ENCODE measurements around the gene KLHDC7A.

The KLHDC7A gene

DNA sequence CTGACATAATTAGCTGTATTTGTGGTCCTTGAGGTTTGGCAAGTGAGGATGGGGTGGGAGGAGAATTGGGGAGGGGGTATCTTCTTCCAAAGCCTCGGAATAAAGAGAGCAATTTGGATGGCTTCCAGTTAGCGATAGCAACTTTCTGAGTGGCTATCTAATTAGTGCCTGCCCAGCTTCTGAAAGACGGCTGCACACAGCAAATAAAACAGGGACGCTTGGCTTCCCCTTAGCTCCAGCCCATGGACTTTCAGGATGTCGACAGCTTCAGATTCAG lies 31.1 kb downstream of the KLHDC7A start:
- no peaks in the 10 kb centered on the region; the same call in 1 of the 2 replicates for H3K27me3 ChIP-seq (ENCODE audit: insufficient read depth, low read depth)
- no peaks in the 10 kb centered on the region for H4K20me1 ChIP-seq (ENCODE audit: insufficient read depth)
- no peaks in the 10 kb centered on the region for H3K36me3 ChIP-seq (ENCODE audit: insufficient read depth)
- TF ChIP-seq CTCF (conservative IDR thresholded peaks at IDR 0.05; ENCODE audit: low read depth, low read length), result no peak
- no peaks in the 10 kb centered on the region for H3K4me1 ChIP-seq (ENCODE audit: low read depth, poor library complexity, severe bottlenecking)
- H2AFZ ChIP-seq (ENCODE audit: low read depth), result no peak overlapping the region
- no peaks in the 10 kb centered on the region for H3K79me2 ChIP-seq (ENCODE audit: insufficient read depth, low read depth)
- no peak overlapping the region for H3K4me3 ChIP-seq (IDR thresholded peaks at IDR 0.05; ENCODE audit: insufficient read depth, low read depth, low read length)
- H3K4me2 ChIP-seq, result no peak overlapping the region
- H3K27ac ChIP-seq, result no peak overlapping the region
- H3K9ac ChIP-seq, result no peak overlapping the region

GRCh38 chr1:18512883-18513282 lies 32.2 kb downstream of the KLHDC7A start:
- TF ChIP-seq CTCF (conservative IDR thresholded peaks at IDR 0.05; ENCODE audit: low read depth, low read length), result no peak
- Histone ChIP-seq H3K4me2 (no peak overlapping the region), H3K9ac (no peak overlapping the region), H3K36me3 (ENCODE audit: insufficient read depth) (no peaks in the 10 kb centered on the region), H4K20me1 (ENCODE audit: insufficient read depth) (no peaks in the 10 kb centered on the region), H3K27ac (no peak overlapping the region), H3K27me3 (ENCODE audit: insufficient read depth, low read depth) (no peaks in the 10 kb centered on the region; the same call in 1 of the 2 replicates), H3K4me1 (ENCODE audit: low read depth, poor library complexity, severe bottlenecking) (no peaks in the 10 kb centered on the region), H2AFZ (ENCODE audit: low read depth) (no peak overlapping the region), H3K4me3 (IDR thresholded peaks at IDR 0.05; ENCODE audit: insufficient read depth, low read depth, low read length) (no peak overlapping the region), H3K79me2 (ENCODE audit: insufficient read depth, low read depth) (no peaks in the 10 kb centered on the region)

- Histone ChIP-seq H3K79me2 (ENCODE audit: insufficient read depth, low read depth) (no peaks in the 10 kb centered on the region), H3K9ac (no peak overlapping the region), H4K20me1 (ENCODE audit: insufficient read depth) (no peaks in the 10 kb centered on the region), H3K4me2 (no peak overlapping the region), H3K27me3 (ENCODE audit: insufficient read depth, low read depth) (no peaks in the 10 kb centered on the region; the same call in 1 of the 2 replicates), H3K27ac (no peak overlapping the region), H3K36me3 (ENCODE audit: insufficient read depth) (no peaks in the 10 kb centered on the region), H2AFZ (ENCODE audit: low read depth) (no peak overlapping the region), H3K4me1 (ENCODE audit: low read depth, poor library complexity, severe bottlenecking) (no peaks in the 10 kb centered on the region), H3K4me3 (IDR thresholded peaks at IDR 0.05; ENCODE audit: insufficient read depth, low read depth, low read length) (no peak overlapping the region)
- no peak for TF ChIP-seq CTCF (conservative IDR thresholded peaks at IDR 0.05; ENCODE audit: low read depth, low read length)
Observed at GRCh38 chr1:18513995-18514394, 33.3 kb downstream of the KLHDC7A start.

- Histone ChIP-seq H4K20me1 (ENCODE audit: insufficient read depth) (no peaks in the 10 kb centered on the region), H3K79me2 (ENCODE audit: insufficient read depth, low read depth) (no peaks in the 10 kb centered on the region), H2AFZ (ENCODE audit: low read depth) (no peak overlapping the region), H3K9ac (no peak overlapping the region), H3K27ac (no peak overlapping the region), H3K4me3 (IDR thresholded peaks at IDR 0.05; ENCODE audit: insufficient read depth, low read depth, low read length) (no peak overlapping the region), H3K4me2 (no peak overlapping the region), H3K36me3 (ENCODE audit: insufficient read depth) (no peaks in the 10 kb centered on the region), H3K4me1 (ENCODE audit: low read depth, poor library complexity, severe bottlenecking) (no peaks in the 10 kb centered on the region), H3K27me3 (ENCODE audit: insufficient read depth, low read depth) (no peaks in the 10 kb centered on the region; the same call in 1 of the 2 replicates)
- no peak for TF ChIP-seq CTCF (conservative IDR thresholded peaks at IDR 0.05; ENCODE audit: low read depth, low read length)
Observed at GRCh38 chr1:18515120-18515667, 34.5 kb downstream of the KLHDC7A start.
